ENCODE data around the gene LHX2. TPM values are rescaled to one million over a fixed set of nuclear protein-coding genes. Genes with fewer than 3 reads are reported as not detected.

Gene LHX2
- total and polyA plus RNA-seq, 8 donors = 0.18 TPM; not detected in 7

- Histone ChIP-seq H3K4me3 (peak overlapping the region in 2 of 4 donors; percentile 33 to 39), H3K27me3 (peaks cover 76 to 100% (median 100%) of the 10 kb centered on the region in 3 donors), H3K4me1 (peaks cover 19 to 65% (median 51%) of the 10 kb centered on the region in 4 donors), H3K27ac (no peak overlapping the region), H3K9me3 (peaks cover 0 to 6% (median 0%) of the 10 kb centered on the region in 4 donors), H3K36me3 (no peaks in the 10 kb centered on the region)
- intact Hi-C loops (cut with DNase I; ENCODE audit: low total_unique reads) = no loop called here
- DNase-seq = no peak
- TF ChIP-seq CTCF (IDR thresholded peaks at IDR 0.05) (no peak), EP300 (IDR thresholded peaks at IDR 0.05) (no peak)
- 7 to 10% (median 8%) methylated on average over 20 to 21 of the region's 21 CpGs for WGBS, 5 donors
Measured at GRCh38 chr9:124018730-124019697, 7.4 kb downstream of the LHX2 start.

GRCh38 chr9:124019771-124020519, 8.4 kb downstream of the LHX2 start:
- Histone ChIP-seq H3K27me3 (peaks cover 69 to 100% (median 97%) of the 10 kb centered on the region in 3 donors), H3K9me3 (peaks cover 0 to 6% (median 0%) of the 10 kb centered on the region in 4 donors), H3K4me1 (peaks cover 19 to 64% (median 51%) of the 10 kb centered on the region in 4 donors), H3K27ac (no peak overlapping the region), H3K4me3 (no peak overlapping the region), H3K36me3 (no peaks in the 10 kb centered on the region)
- no peak for DNase-seq
- intact Hi-C loops (cut with DNase I; ENCODE audit: low total_unique reads) = no loop called here
- TF ChIP-seq POLR2A (IDR thresholded peaks at IDR 0.05) = no peak
- 10 to 14% (median 12%) methylated on average over 15 of the region's 15 CpGs for WGBS, 5 donors

GRCh38 chr9:124020520-124021384, 9.2 kb downstream of the LHX2 start:
- intact Hi-C loops (cut with DNase I; ENCODE audit: low total_unique reads) = no loop called here
- WGBS, 5 donors = 8 to 14% (median 10%) methylated on average over 18 to 31 of the region's 31 CpGs
- H3K9me3 ChIP-seq = peaks cover 0 to 6% (median 0%) of the 10 kb centered on the region in 4 donors
- H3K27ac ChIP-seq = no peak overlapping the region
- DNase-seq = no peak
- H3K36me3 ChIP-seq = no peaks in the 10 kb centered on the region
- peaks cover 19 to 56% (median 44%) of the 10 kb centered on the region in 4 donors for H3K4me1 ChIP-seq
- H3K4me3 ChIP-seq = no peak overlapping the region
- peaks cover 61 to 100% (median 95%) of the 10 kb centered on the region in 3 donors for H3K27me3 ChIP-seq
- TF ChIP-seq POLR2A (IDR thresholded peaks at IDR 0.05) = no peak
- no peak for TF ChIP-seq POLR2AphosphoS5 (IDR thresholded peaks at IDR 0.05)
- no peak for TF ChIP-seq EP300 (IDR thresholded peaks at IDR 0.05)
- no peak for TF ChIP-seq CTCF (IDR thresholded peaks at IDR 0.05)

GRCh38 chr9:124021385-124021769, 9.8 kb downstream of the LHX2 start:
- Histone ChIP-seq H3K9me3 (peaks cover 0 to 6% (median 0%) of the 10 kb centered on the region in 4 donors), H3K27ac (no peak overlapping the region), H3K4me3 (no peak overlapping the region), H3K27me3 (peaks cover 56 to 100% (median 89%) of the 10 kb centered on the region in 3 donors), H3K4me1 (peaks cover 19 to 50% (median 37%) of the 10 kb centered on the region in 4 donors), H3K36me3 (no peaks in the 10 kb centered on the region)
- TF ChIP-seq EP300 (IDR thresholded peaks at IDR 0.05) (no peak), POLR2A (IDR thresholded peaks at IDR 0.05) (no peak), CTCF (IDR thresholded peaks at IDR 0.05) (no peak), POLR2AphosphoS5 (IDR thresholded peaks at IDR 0.05) (no peak)
- intact Hi-C loops (cut with DNase I; ENCODE audit: low total_unique reads) = no loop called here
- 20 to 26% (median 22%) methylated on average over 5 of the region's 5 CpGs for WGBS, 5 donors
- no peak for DNase-seq
